HepG2 (cell line): ENCODE measurements around the gene CSNK2A1. TPM values are rescaled to one million over a fixed set of nuclear protein-coding genes. Genes with fewer than 3 reads are reported as not detected.

Source experiments
- ATAC-seq: fragments of 200-7000 bp; cut with Tn5 transposase; 3 replicates; pipeline ENCODE4 v1.9.1; 2020; ENCODE audit warnings: mild to moderate bottlenecking, moderate library complexity
- BruUV-seq: library from RNA; stranded (reverse); fragments of 400-500 nt; replicated peaks from 2 replicates; lab custom pipeline; 2021; lab: Mats Ljungman, UMichigan
- CTCF ChIA-PET: fragments of 300-600 bp; formaldehyde crosslinking; extraction: SDS; loops from one replicate; lab custom pipeline; 2021; ENCODE audit warnings: low total read pairs, inconsistent platforms, low intra/inter-chr PET ratio; lab: Yijun Ruan, JAX
- POLR2A ChIA-PET: fragments of 350-600 bp; sonication (Branson Sonifier 250); formaldehyde crosslinking; loops from one replicate; lab custom pipeline; 2020; ENCODE audit warnings: antibody characterized with exemption, inconsistent platforms; lab: Yijun Ruan, JAX
- DNase-seq: peaks from one replicate; pipeline ENCODE4 v3.0.0-alpha.2; 2015; ENCODE audit warnings: low spot score
- FAIRE-seq: peaks from 3 replicates; lab custom pipeline; 2011; peaks lifted over from hg19 to GRCh38; lab: Jason Lieb, UNC
- H2AFZ ChIP-seq: one replicate; pipeline ENCODE4 v1.6.1; 2011; ENCODE audit warnings: low read length, inconsistent platforms
- H3K27ac ChIP-seq: fragments of 300-600 bp; 3 replicates; pipeline ENCODE4 v1.8.0; 2011; ENCODE audit warnings: mixed run types, mild to moderate bottlenecking, mixed read lengths, low read length, inconsistent platforms; ENCODE audit not compliant: insufficient read depth; ENCODE audit errors: extremely low read length
- H3K27me3 ChIP-seq, 2 experiments: fragments of 200-600 bp in 1 of 2; 2 replicates in 1 of 2; 3 replicates in 1 of 2; pipeline versions ENCODE4 v1.6.0 to v1.8.0; 2011; ENCODE audit warnings: low read length in 2 of 2, mild to moderate bottlenecking in 2 of 2, moderate library complexity in 2 of 2, inconsistent platforms in 1 of 2; ENCODE audit not compliant: insufficient read depth in 2 of 2, control insufficient read depth in 1 of 2
- H3K36me3 ChIP-seq, 2 experiments: fragments of 200-600 bp in 1 of 2; replicated peaks in 1 of 2; 2 replicates in 1 of 2; 3 replicates in 1 of 2; pipeline versions ENCODE4 v1.5.1 to v1.8.0; 2011; ENCODE audit warnings: low read length in 2 of 2, inconsistent platforms in 1 of 2; ENCODE audit not compliant: insufficient read depth in 2 of 2, control insufficient read depth in 1 of 2
- H3K4me1 ChIP-seq: 2 replicates; pipeline ENCODE4 v1.5.1; 2012; ENCODE audit warnings: low read length, inconsistent platforms; ENCODE audit not compliant: insufficient read depth
- H3K4me2 ChIP-seq: 2 replicates; pipeline ENCODE4 v1.6.0; 2011; ENCODE audit warnings: low read depth, low read length, inconsistent platforms
- H3K4me3 ChIP-seq, 3 experiments: fragments of 200-600 bp in 1 of 3; sonication (generic), shearing (Covaris generic) in 1 of 3; replicated peaks in 1 of 3; 2 replicates each; pipeline ENCODE4 v1.5.1; 2011 to 2016; ENCODE audit warnings: low read length in 3 of 3, inconsistent platforms in 2 of 3, low read depth in 2 of 3, mild to moderate bottlenecking in 2 of 3, control low read depth in 1 of 3, mixed read lengths in 1 of 3; ENCODE audit not compliant: insufficient read depth in 1 of 3
- H3K79me2 ChIP-seq: one replicate; pipeline ENCODE4 v1.6.1; 2011; ENCODE audit warnings: low read length, inconsistent platforms; ENCODE audit not compliant: insufficient read depth
- H3K9ac ChIP-seq: 2 replicates; pipeline ENCODE4 v1.6.0; 2011; ENCODE audit warnings: mild to moderate bottlenecking, low read depth, low read length, inconsistent platforms; ENCODE audit not compliant: insufficient read depth
- H3K9me3 ChIP-seq: 2 replicates; pipeline ENCODE4 v1.5.1; 2012; ENCODE audit warnings: mild to moderate bottlenecking, low read length
- H4K20me1 ChIP-seq: 2 replicates; pipeline ENCODE4 v1.6.0; 2011; ENCODE audit warnings: inconsistent platforms, mild to moderate bottlenecking, low read length, moderate library complexity; ENCODE audit not compliant: insufficient read depth
- AKAP8 ChIP-seq: sonication (generic); formaldehyde crosslinking; IDR thresholded peaks from 2 replicates; pipeline ENCODE4 v1.5.1; 2020; ENCODE audit warnings: mild to moderate bottlenecking, missing genetic modification reagents
- FLYWCH1 ChIP-seq: sonication (generic); formaldehyde crosslinking; IDR thresholded peaks from 2 replicates; pipeline ENCODE4 v1.8.1; 2023; ENCODE audit warnings: mild to moderate bottlenecking, missing genetic modification reagents
- HDAC6 ChIP-seq: fragments of 200-600 bp; sonication (generic); IDR thresholded peaks from 2 replicates; pipeline ENCODE4 v1.7.0; 2017; ENCODE audit warnings: mild to moderate bottlenecking, antibody characterized with exemption, low read length, low read depth
- SCMH1 ChIP-seq: sonication (generic); formaldehyde crosslinking; IDR thresholded peaks from 2 replicates; pipeline ENCODE4 v1.9.0; 2021; ENCODE audit warnings: missing genetic modification reagents, mild to moderate bottlenecking, borderline replicate concordance
- WGBS: methylation state at CpG from one replicate; pipeline ENCODE4 v1.1.6; 2017; ENCODE audit warnings: low lambda C conversion rate; 5-methylcytosine and 5-hydroxymethylcytosine counted together
- in situ Hi-C: cut with HindIII; loops from 2 replicates; pipeline ENCODE4 v1.10.0; 2017; ENCODE audit warnings: low pct_unique_long_range_greater_than_20kb; ENCODE audit not compliant: extremely low pct_ligation_motif_present
- intact Hi-C: fragments of 100-400 bp; cut with micrococcal nuclease; formaldehyde crosslinking; loops from one replicate; pipeline ENCODE4 v1.10.0; 2022; ENCODE audit not compliant: unreplicated experiment
- polyA plus RNA-seq, 8 experiments: library from polyadenylated mRNA; depleted of rRNA in 3 of 8; stranded (reverse) in 7 of 8; unstranded in 1 of 8; fragments of >200 nt; fragmentation: Illumina TruSeq in 4 of 8; extraction: Trizol in 4 of 8; gene quantifications; 2 replicates each; pipeline versions ENCODE4 v1.2.1 to v1.2.3, GENCODE V29; 2011 to 2016; ENCODE audit warnings: low read depth in 4 of 8, missing spikeins in 1 of 8, mixed read lengths in 1 of 8; ENCODE audit not compliant: insufficient read depth in 1 of 8
- small RNA-seq, 3 experiments: library from RNA; depleted of rRNA; stranded (forward); fragments of <200 nt; gene quantifications; one replicate each; pipeline ENCODE3, GENCODE V24; 2012; ENCODE audit warnings: low read depth in 2 of 3, low replicate concordance in 1 of 3; ENCODE audit not compliant: insufficient read length in 3 of 3, insufficient read depth in 2 of 3
- total RNA-seq, 5 experiments: library from RNA; depleted of rRNA; stranded (reverse); fragments of >200 nt; fragmentation: Illumina TruSeq; extraction: Trizol; gene quantifications; 2 replicates each; pipeline ENCODE4 v1.2.3, GENCODE V29; 2016; ENCODE audit warnings: low read depth in 1 of 5
- TF ChIP-seq, protein P1 (sequence below): sonication (generic); formaldehyde crosslinking; IDR thresholded peaks from 2 replicates; pipeline ENCODE4 v1.4.0; 2020; ENCODE audit warnings: mild to moderate bottlenecking, missing genetic modification reagents
- TF ChIP-seq, protein P2 (sequence below): sonication (generic); formaldehyde crosslinking; IDR thresholded peaks from 2 replicates; pipeline ENCODE4 v1.4.0; 2020; ENCODE audit warnings: missing genetic modification reagents

The CSNK2A1 gene
- total and polyA plus RNA-seq, 2 of the 13 experiments (the other 11 are each of a cell fraction or from before 2014, with no cell fraction given): 153 to 231 TPM

DNA sequence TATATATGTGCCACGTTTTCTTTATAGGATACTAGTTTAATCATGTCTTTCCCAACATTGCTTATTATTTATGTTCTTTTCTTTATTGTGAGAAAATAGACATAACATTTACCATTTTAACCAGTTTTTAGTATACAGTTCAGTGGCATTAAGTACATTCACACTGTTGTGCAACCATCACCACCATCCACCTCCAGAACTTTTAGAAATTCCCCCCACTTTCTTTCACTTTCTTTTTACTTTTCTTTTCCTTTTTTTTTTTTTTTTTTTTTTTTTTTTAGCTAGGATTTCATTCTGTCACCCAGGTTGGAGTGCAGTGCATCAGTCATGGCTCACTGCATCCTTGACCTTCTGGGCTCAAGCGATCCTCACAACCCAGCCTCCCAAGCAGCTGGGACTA lies 117.0 kb downstream of the CSNK2A1 start:
- CTCF ChIA-PET: no interaction called here
- Histone ChIP-seq H3K4me3 (no peak overlapping the region), H3K4me2 (no peak overlapping the region), H2AFZ (no peak overlapping the region), H3K4me1 (no peaks in the 10 kb centered on the region), H3K36me3 (peaks cover 41 to 77% of the 10 kb centered on the region in 2 experiments), H3K9me3 (no peaks in the 10 kb centered on the region), H3K9ac (no peak overlapping the region), H3K79me2 (no peaks in the 10 kb centered on the region), H4K20me1 (no peaks in the 10 kb centered on the region), H3K27ac (no peak overlapping the region), H3K27me3 (no peaks in the 10 kb centered on the region)
- POLR2A ChIA-PET: interaction anchor here (1.0 to 3.1 kb wide), 4 partner anchors 19 to 64 kb away, joined by 3 to 13 read pairs (median 6); partner anchors contain the start of gene TRIB3
- WGBS: 96% methylated on average over 2 of the region's 2 CpGs
- in situ Hi-C loops (no loop called here), intact Hi-C loops (no loop called here)
- FAIRE-seq (no peak), ATAC-seq (no peak), DNase-seq (no peak)
- BruUV-seq: no TSS peak
- TF ChIP-seq AKAP8 (CRISPR knock-in tag) (no peak), FLYWCH1 (CRISPR knock-in tag) (no peak), SCMH1 (CRISPR knock-in tag) (no peak), HDAC6 (no peak)
- TF ChIP-seq, protein P1, sequence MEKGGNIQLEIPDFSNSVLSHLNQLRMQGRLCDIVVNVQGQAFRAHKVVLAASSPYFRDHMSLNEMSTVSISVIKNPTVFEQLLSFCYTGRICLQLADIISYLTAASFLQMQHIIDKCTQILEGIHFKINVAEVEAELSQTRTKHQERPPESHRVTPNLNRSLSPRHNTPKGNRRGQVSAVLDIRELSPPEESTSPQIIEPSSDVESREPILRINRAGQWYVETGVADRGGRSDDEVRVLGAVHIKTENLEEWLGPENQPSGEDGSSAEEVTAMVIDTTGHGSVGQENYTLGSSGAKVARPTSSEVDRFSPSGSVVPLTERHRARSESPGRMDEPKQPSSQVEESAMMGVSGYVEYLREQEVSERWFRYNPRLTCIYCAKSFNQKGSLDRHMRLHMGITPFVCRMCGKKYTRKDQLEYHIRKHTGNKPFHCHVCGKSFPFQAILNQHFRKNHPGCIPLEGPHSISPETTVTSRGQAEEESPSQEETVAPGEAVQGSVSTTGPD (CRISPR knock-in tag): no peak
- TF ChIP-seq, protein P2, sequence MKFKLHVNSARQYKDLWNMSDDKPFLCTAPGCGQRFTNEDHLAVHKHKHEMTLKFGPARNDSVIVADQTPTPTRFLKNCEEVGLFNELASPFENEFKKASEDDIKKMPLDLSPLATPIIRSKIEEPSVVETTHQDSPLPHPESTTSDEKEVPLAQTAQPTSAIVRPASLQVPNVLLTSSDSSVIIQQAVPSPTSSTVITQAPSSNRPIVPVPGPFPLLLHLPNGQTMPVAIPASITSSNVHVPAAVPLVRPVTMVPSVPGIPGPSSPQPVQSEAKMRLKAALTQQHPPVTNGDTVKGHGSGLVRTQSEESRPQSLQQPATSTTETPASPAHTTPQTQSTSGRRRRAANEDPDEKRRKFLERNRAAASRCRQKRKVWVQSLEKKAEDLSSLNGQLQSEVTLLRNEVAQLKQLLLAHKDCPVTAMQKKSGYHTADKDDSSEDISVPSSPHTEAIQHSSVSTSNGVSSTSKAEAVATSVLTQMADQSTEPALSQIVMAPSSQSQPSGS (CRISPR knock-in tag): no peak

Small RNAs within 50 kb of the gene (small RNA-seq; reads per million reads assigned to genes)
- gene RF00019: 0 reads per million in 3 experiments

Other genes starting within 250 kb of the CSNK2A1 start
- 56.2 and 63.0 TPM in 2 replicates for gene ZCCHC3, start 246.2 kb downstream of the CSNK2A1 start, total RNA-seq (2016; rRNA removed; fragmentation: Illumina TruSeq; extraction: Trizol)
- gene ZCCHC3, start 246.2 kb downstream of the CSNK2A1 start, polyA plus RNA-seq (2011; rRNA removed): 43.8 and 46.6 TPM in 2 replicates
- 12.1 and 18.7 TPM in 2 replicates for gene SOX12, start 218.2 kb downstream of the CSNK2A1 start, total RNA-seq (2016; rRNA removed; fragmentation: Illumina TruSeq; extraction: Trizol)
- 10.0 and 11.5 TPM in 2 replicates for gene SOX12, start 218.2 kb downstream of the CSNK2A1 start, polyA plus RNA-seq (2011; rRNA removed)
- gene NRSN2, start 196.7 kb downstream of the CSNK2A1 start, total RNA-seq (2016; rRNA removed; fragmentation: Illumina TruSeq; extraction: Trizol): 28.4 and 32.3 TPM in 2 replicates
- 49.4 and 63.3 TPM in 2 replicates for gene NRSN2, start 196.7 kb downstream of the CSNK2A1 start, polyA plus RNA-seq (2011; rRNA removed)
- 106 and 115 TPM in 2 replicates for gene TRIB3, start 163.0 kb downstream of the CSNK2A1 start, total RNA-seq (2016; rRNA removed; fragmentation: Illumina TruSeq; extraction: Trizol)
- 150 and 241 TPM in 2 replicates for gene TRIB3, start 163.0 kb downstream of the CSNK2A1 start, polyA plus RNA-seq (2011; rRNA removed)
- 121 and 149 TPM in 2 replicates for gene RBCK1, start 135.5 kb downstream of the CSNK2A1 start, total RNA-seq (2016; rRNA removed; fragmentation: Illumina TruSeq; extraction: Trizol)
- gene RBCK1, start 135.5 kb downstream of the CSNK2A1 start, polyA plus RNA-seq (2011; rRNA removed): 215 and 270 TPM in 2 replicates
- gene TBC1D20, start 81.3 kb downstream of the CSNK2A1 start, total RNA-seq (2016; rRNA removed; fragmentation: Illumina TruSeq; extraction: Trizol): 36.6 and 45.9 TPM in 2 replicates
- gene TBC1D20, start 81.3 kb downstream of the CSNK2A1 start, polyA plus RNA-seq (2011; rRNA removed): 47.1 and 55.2 TPM in 2 replicates
- gene TCF15, start 66.5 kb upstream of the CSNK2A1 start, total RNA-seq (2016; rRNA removed; fragmentation: Illumina TruSeq; extraction: Trizol): not detected in 2 replicates
- not detected in 2 replicates for gene TCF15, start 66.5 kb upstream of the CSNK2A1 start, polyA plus RNA-seq (2011; rRNA removed)
- gene SRXN1, start 109.4 kb upstream of the CSNK2A1 start, total RNA-seq (2016; rRNA removed; fragmentation: Illumina TruSeq; extraction: Trizol): 87.7 and 98.2 TPM in 2 replicates
- 29.9 and 41.3 TPM in 2 replicates for gene SRXN1, start 109.4 kb upstream of the CSNK2A1 start, polyA plus RNA-seq (2011; rRNA removed)
- gene SCRT2, start 132.0 kb upstream of the CSNK2A1 start, total RNA-seq (2016; rRNA removed; fragmentation: Illumina TruSeq; extraction: Trizol): not detected in 2 replicates
- not detected in 2 replicates for gene SCRT2, start 132.0 kb upstream of the CSNK2A1 start, polyA plus RNA-seq (2011; rRNA removed)
- gene SLC52A3, start 224.7 kb upstream of the CSNK2A1 start, total RNA-seq (2016; rRNA removed; fragmentation: Illumina TruSeq; extraction: Trizol): not detected in 2 replicates
- gene SLC52A3, start 224.7 kb upstream of the CSNK2A1 start, polyA plus RNA-seq (2011; rRNA removed): 0.03 TPM in 1 of 2 replicates, not detected in the other